ENCODE results near the gene CCDC88B. TPM values are rescaled to one million over a fixed set of nuclear protein-coding genes. Genes with fewer than 3 reads are reported as not detected.
A peak's percentile ranks its signal among the peaks of the same experiment; 100 is the strongest.

CCDC88B gene
- total and polyA plus RNA-seq, 10 of the 15 experiments (the other 5 are each of a cell fraction or from before 2014, with no cell fraction given): 0.24 to 66.0 (median 19.2) TPM

- H3K4me2 ChIP-seq (ENCODE audit: control insufficient read depth, insufficient read depth): no peak overlapping the region
- no peaks in the 10 kb centered on the region for H3K27me3 ChIP-seq (replicated peaks in 1 of 2; ENCODE audit: control insufficient read depth in 2 of 2, insufficient read depth in 2 of 2, low read length in 1 of 2)
- DNase-seq (ENCODE audit: low read depth, low spot score) (no peak), ATAC-seq (no peak), FAIRE-seq (no peak)
- SMC1A ChIA-PET (ENCODE audit: uncharacterized antibody, unreplicated experiment): interaction anchor here (0.9 kb wide), 1 partner anchor 11 kb away, joined by 3 read pairs; no protein-coding TSS in a partner anchor
- WGBS (ENCODE audit: insufficient coverage, insufficient replicate concordance, low lambda C conversion rate, missing lambda C conversion rate): 90% methylated on average over 18 of the region's 18 CpGs
- RAD21 ChIA-PET (ENCODE audit: unreplicated experiment): no interaction called here
- POLR2A ChIA-PET: interaction anchor here (0.6 to 0.9 kb wide), 2 partner anchors 11 to 18 kb away, joined by 3 to 4 read pairs; no protein-coding TSS in a partner anchor
- H3K9ac ChIP-seq (ENCODE audit: control insufficient read depth, insufficient read depth, low read length): no peak overlapping the region
- peaks cover 23% of the 10 kb centered on the region for H3K4me1 ChIP-seq (ENCODE audit: control insufficient read depth, insufficient read depth, low read length)
- no peak overlapping the region for H2AFZ ChIP-seq (ENCODE audit: control insufficient read depth, low read depth, low read length)
- BruUV-seq (replicated peaks): no TSS peak
- in situ Hi-C loops (cut with MboI): no loop called here
- no peak overlapping the region for H3K27ac ChIP-seq (ENCODE audit: control insufficient read depth, insufficient read depth)
- H3K36me3 ChIP-seq (ENCODE audit: control insufficient read depth in 2 of 2, insufficient read depth in 2 of 2, low read length in 1 of 2): peaks cover 8 to 13% of the 10 kb centered on the region in 2 experiments; a peak in 3 of 4 replicates
- no peaks in the 10 kb centered on the region; the same call in 1 of the 2 replicates for H4K20me1 ChIP-seq (ENCODE audit: control insufficient read depth, insufficient read depth)
- H3K4me3 ChIP-seq: no peak overlapping the region
- TF ChIP-seq CTCF (IDR thresholded peaks at IDR 0.05 in 2 of 3, conservative IDR thresholded peaks at IDR 0.05 in 1 of 3; ENCODE audit: control insufficient read depth in 2 of 3, extremely low read depth in 1 of 3, insufficient read depth in 1 of 3, low read depth in 3 of 3, low read length in 3 of 3) (peak; percentile 13 to 32 (median 30); a peak in 1 of 6 replicates), TCF7 (IDR thresholded peaks at IDR 0.05; ENCODE audit: borderline replicate concordance) (no peak), BCLAF1 (IDR thresholded peaks at IDR 0.05) (no peak), RAD21 (IDR thresholded peaks at IDR 0.05; ENCODE audit: insufficient read depth, low read depth, low read length) (peak; percentile 54), SMC3 (IDR thresholded peaks at IDR 0.05; ENCODE audit: borderline replicate concordance, low read length) (peak; percentile 5; the same call in 1 of the 2 replicates)
- H3K9me3 ChIP-seq (replicated peaks; ENCODE audit: control insufficient read depth, insufficient read depth, low read length): no peaks in the 10 kb centered on the region
- CTCF ChIA-PET: interaction anchor here (0.7 to 2.7 kb wide), 6 partner anchors 11 to 39 kb away, joined by 3 to 25 read pairs (median 4); partner anchors contain the start of genes ESRRA, PRDX5 and TRMT112
- intact Hi-C loops (cut with micrococcal nuclease; ENCODE audit: unreplicated experiment): no loop called here
- H3K79me2 ChIP-seq (ENCODE audit: control insufficient read depth, insufficient read depth, low read length): peaks cover 24% of the 10 kb centered on the region
These were observed 4.0 kb downstream of the CCDC88B start for GRCh38 chr11:64343767-64344559.
